ENCODE results near the gene PIK3R3.
A peak's percentile ranks its signal among the peaks of the same experiment; 100 is the strongest.
"Not testable (repeated sequence)": the region's sequence is repeated elsewhere in the genome, so short reads cannot be mapped to it uniquely, and the experiment has no call there.

Gene PIK3R3

DNA sequence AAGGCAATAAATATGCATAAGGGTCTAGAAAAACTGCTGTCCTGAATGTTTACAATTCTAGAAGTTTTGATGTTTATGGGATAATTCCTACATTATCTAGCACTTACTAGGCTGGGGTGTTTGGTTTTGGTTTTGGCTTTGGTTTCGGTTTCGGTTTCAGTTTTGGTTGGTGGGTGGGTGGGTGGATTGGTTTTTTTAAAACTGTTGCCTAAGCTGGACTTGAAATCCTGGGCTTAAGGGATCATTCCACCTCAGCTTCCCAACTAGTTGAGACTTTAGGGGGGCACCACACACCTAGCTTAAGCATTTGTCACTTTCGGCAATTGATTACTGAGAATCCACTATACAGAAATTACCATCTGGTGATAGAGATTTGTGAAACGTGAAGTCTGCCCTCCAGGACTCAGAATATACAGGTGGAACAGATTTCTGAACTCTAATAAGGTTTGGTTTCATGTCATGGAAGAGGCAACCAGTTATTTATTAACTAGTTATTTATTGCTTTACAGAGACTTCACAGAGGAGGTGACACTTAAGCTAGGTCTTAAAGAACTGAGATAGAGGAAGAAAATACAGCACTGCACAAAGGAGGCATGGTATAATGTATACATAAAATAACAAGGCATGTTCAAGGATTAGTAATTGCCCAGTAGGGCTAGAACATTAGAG lies 69.6 kb downstream of the PIK3R3 start:
- no peak for DNase-seq

DNA sequence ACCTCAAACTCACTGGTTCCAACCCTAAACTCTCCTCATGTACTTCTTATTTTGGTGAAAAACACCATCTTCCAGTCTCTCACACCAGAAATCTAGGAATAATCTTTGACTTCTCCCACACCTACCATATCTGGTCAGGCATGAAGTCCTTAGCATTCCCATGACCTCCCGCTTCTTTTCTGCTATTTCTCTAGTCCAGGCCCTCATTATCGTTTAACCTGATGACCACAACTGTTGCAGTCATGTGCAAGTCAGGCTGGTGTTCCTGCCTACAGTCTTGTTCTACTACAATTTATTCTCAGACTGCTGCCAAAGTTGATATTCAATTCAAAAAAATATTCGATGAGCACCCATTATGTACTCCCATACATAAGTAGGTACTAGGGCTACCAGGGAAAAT lies 71.3 kb downstream of the PIK3R3 start:
- DNase-seq, result no peak

DNA sequence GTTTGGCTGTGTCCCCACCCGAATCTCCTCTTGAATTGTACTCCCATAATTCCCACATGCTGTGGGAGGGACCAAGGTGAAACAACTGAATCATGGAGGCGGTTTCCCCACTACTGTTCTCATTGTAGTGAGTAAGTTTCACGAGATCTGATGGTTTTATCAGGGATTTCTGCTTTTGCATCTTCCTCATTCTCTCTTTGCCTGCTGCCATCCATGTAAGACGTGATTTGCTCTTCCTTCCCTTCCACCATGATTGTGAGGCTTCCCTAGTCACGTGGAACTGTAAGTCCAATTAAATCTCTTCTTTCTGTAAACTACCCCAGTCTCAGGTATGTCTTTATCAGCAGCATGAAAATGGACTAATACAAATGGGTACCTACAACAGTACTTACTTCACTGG lies 73.5 kb downstream of the PIK3R3 start:
- no peak for DNase-seq

DNA sequence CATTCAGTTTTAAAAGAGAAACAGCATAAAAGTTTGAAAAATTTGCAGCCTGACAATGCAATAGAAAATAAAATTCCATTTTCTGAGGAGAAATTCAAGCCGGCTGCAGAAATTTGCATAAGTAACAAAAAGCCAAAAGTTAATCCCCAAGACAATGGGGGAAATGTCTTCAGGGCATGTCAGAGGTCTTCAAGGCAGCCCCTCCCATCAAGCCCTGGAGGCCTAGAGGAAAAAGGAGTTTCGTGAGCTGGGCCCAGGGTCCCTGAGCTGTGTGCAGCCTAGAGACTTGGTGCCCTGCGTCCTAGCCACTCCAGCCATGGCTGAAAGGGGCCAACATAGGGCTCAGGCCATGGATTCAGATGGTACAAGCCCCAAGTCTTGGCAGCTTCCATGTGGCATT lies 74.6 kb downstream of the PIK3R3 start:
- DNase-seq, result no peak

DNA sequence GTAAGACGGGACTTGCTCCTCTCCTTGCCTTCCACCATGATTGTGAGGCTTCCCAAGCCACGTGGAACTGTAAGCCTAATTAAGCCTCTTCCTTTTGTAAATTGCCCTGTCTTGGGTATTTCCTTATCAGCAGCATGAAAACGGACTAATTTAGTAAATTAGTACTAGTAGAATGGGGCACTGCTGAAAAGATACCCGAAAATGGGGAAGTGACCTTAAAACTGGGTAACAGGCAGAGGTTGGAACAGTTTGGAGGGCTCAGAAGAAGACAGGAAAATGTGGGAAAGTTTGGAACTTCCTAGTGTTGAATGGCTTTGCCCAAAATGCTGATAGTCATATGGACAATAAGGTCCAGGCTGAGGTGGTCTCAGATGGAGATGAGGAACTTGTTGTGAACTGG lies 75.2 kb downstream of the PIK3R3 start:
- not testable (repeated sequence) for DNase-seq

DNA sequence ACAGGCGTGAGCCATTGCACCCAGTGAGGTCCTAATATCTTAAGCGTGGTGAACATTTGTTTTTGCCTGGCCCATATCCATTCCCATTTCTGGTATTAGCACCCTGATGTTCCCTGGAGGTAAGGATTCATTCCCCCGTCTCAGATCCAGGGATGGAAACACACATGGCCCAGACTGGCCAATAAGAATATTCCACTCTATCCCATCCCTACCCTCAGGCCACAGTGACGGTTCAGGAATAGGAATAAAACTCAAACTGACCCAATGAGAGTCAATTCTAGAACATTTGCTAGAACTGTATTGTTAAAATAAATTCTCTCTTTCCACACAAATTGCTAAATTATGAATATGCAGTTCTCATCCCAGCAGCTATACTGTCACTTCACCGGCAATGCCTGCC lies 76.1 kb downstream of the PIK3R3 start:
- DNase-seq, result no peak

DNA sequence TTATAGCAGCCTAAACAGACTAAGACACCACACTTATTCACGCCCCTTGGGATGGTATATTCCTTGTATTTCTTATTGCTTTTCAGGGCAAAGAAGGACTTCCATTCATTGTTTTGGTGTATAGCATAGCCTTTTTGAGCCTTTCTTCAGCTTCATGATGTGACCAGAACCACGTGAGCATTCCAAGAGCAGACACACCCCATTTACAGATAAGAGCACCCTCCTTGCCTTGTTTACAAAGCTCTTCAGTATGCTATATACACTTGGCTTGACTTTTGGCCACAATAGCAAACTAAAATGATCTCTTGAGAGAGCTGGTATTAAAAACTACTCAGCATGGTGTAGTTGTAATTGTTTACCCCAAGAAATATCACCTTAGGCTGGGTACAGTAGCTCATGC lies 78.7 kb downstream of the PIK3R3 start:
- no peak for DNase-seq

DNA sequence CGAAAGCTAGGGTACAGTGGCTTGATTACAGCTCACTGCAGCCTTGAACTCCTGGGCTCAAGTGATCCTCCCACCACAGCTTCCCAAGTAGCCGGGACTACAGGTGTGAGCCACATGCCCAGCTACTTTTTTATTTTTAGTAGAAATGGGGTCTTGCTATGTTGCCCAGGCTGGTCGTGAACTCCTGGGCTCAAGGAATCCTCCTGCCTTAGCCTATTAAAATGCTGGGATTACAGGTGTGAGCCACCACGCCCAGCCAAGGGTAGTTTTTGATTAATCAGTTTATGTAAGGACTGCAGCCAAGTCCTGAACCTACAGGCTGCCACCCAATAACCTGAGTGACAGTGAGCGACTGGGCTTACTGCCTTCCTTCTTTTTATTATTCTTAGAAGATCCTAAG lies 88.3 kb downstream of the PIK3R3 start:
- DNase-seq, result no peak

DNA sequence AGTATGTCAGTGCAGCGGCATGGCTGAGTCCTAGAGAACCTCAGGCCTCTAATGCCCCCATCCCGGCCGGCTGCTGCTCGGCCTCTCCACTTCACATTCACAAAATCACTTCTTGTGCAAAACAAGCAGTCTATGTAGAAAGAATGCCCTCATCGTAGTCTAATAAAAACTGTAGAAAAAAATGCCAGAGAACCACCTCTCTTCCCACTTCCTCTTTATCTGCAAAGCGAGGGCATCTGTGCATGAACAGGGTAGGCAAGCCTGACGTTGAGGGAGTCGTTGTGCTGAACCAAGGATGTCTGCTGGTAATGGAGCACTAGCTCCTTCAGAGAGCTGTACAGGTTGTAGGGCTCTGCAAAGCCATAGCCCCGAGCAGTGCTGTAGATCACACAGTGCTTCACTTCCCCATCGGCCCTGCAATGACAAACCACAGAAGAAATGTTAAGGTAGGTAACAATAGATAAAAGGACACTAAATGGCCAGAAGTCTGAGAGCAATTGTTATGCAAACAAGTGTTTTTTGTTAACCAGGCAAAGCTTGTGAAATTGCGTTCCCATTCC lies 88.9 kb downstream of the PIK3R3 start:
- no peak for DNase-seq

DNA sequence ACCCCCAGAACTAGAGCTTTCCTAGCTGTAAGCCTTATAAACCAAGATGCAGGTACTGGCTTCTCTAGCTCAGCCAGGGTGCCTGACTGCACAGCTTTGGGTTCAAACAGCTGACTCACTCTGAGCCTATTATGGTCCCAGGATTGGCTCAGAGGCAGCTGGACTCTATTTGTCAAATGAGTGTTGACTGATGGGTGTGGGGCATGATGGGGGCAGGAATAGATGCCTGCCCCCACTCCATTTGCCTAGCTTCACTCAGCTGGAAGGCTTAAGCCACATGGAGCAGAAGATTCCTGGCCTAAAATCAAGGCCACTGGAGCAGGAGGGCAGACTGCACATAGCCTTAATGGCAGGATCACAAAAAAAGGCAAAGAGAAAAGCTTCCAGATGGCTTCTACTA lies 90.5 kb downstream of the PIK3R3 start:
- DNase-seq, result peak; percentile 12 to 56

DNA sequence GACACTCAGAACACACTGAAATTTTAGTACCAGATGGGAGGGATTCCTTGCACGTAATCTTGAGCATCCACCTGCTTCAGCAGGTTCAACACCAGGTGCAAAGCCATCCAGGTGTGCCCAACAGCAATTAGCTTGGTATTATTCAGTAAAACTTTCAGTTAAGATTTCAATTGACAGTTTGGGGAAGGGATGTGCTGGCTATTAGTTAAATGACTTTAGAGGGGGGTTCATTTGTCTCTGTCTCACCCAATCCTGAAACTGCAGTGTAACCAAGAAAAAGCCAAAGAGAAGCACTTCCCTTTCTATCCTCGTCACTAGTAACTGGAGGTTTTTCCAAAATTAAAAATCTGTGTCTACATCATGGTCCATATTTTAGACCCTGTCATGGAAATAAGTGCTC lies 90.9 kb downstream of the PIK3R3 start:
- no peak for DNase-seq

DNA sequence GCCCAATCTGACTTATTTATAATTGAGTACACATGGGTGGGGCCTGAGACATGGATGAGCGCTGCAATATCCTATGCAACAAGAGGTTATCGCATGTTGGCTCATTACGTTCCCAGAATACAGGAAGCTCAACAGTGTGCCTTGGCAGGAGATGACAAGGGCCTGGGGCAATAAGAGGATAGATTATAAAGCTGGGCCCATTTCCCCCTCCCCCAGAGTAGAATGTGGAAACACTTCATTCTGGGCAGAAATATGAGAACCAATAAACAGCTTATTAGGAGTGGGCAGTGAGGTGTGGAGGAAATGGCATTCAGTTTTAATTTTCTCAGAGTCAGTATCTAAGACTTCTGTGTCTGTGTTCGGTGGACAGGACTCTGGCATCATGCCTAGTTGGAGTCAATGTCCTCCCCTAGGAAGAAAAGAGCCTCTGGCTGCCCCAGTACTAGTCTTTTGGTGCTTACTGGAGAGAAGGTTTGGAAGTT lies 92.8 kb downstream of the PIK3R3 start:
- peak in 1 of 2 experiments; percentile 13 for DNase-seq

DNA sequence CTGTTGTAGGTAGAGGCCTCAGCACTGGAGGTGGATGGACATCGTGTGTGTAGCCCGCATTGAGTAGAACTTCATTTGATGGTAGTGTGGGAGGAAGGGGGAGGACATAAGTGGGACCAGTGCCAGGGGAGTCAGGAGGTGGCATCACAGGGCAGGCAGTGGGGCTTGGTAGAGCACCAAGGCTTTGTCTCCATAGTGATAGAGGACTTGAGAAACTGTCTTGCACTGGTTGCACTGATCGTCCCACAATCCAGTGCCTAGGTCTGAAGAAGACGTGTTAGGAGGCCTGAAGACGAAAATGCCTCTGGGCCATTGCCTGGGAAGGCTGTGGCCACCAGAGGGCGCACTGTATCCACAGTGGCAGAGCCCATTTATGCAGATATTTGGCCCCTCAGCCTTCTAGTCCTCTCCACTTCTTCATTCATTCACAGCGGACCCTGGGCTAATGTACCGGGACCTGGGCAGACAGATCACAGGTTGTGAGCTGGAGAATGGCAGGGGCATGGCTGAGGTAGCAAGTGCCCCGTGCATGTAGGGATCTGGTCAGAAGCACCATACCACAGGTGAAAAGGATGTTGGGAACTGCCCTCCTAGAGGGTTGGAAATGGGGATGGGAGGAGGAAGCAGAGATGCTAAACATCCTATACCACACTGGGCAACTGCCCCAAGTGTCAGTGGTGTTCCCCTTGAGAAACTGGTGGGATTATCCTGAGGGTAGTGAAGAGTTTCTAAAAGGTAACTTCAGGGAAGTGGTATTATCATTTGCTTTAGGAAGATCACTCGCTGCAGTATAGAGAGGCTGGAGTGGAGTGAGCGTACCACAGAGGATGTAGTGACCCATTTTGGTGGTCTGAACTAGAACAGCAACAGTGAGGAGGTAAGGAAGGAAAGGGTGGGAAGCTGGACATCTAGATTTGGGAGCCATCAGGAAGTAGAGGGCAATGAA lies 95.3 kb downstream of the PIK3R3 start:
- DNase-seq, result peak; percentile 39 to 75

DNA sequence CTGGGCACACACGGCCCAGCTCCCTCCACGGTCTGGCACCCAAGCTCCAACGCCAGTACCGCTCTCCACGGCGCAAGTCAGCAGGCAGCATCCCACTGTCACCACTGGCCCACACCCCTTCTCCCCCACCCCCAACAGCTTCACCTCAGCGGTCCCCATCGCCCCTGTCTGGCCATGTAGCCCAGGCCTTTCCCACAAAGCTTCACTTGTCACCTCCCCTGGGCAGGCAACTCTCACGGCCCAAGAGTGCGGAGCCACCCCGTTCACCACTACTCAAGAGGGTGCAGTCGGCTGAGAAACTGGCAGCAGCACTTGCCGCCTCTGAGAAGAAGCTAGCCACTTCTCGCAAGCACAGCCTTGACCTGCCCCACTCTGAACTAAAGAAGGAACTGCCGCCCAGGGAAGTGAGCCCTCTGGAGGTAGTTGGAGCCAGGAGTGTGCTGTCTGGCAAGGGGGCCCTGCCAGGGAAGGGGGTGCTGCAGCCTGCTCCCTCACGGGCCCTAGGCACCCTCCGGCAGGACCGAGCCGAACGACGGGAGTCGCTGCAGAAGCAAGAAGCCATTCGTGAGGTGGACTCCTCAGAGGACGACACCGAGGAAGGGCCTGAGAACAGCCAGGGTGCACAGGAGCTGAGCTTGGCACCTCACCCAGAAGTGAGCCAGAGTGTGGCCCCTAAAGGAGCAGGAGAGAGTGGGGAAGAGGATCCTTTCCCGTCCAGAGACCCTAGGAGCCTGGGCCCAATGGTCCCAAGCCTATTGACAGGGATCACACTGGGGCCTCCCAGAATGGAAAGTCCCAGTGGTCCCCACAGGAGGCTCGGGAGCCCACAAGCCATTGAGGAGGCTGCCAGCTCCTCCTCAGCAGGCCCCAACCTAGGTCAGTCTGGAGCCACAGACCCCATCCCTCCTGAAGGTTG lies 97.6 kb downstream of the PIK3R3 start:
- no peak for DNase-seq

DNA sequence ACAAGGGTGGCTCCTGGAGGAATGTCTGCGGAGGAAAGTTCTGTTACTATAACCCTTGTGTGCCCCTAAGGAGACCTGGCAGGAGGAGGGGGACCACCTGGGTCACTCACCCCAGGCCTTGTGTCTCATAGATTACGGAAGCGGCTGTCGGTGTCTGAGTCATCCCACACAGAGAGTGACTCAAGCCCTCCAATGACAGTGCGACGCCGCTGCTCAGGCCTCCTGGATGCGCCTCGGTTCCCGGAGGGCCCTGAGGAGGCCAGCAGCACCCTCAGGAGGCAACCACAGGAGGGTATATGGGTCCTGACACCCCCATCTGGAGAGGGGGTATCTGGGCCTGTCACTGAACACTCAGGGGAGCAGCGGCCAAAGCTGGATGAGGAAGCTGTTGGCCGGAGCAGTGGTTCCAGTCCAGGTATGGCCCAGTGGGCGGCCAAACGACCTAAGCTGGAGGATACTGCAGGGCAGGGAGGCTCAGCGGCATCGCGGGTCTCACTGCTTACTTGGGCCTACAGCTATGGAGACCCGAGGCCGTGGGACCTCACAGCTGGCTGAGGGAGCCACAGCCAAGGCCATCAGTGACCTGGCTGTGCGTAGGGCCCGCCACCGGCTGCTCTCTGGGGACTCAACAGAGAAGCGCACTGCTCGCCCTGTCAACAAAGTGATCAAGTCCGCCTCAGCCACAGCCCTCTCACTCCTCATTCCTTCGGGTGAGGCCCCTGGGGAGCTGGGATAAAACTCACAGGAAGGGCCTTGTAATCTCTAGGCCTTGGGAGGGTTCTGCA lies 101.4 kb downstream of the PIK3R3 start:
- no peak for DNase-seq

DNA sequence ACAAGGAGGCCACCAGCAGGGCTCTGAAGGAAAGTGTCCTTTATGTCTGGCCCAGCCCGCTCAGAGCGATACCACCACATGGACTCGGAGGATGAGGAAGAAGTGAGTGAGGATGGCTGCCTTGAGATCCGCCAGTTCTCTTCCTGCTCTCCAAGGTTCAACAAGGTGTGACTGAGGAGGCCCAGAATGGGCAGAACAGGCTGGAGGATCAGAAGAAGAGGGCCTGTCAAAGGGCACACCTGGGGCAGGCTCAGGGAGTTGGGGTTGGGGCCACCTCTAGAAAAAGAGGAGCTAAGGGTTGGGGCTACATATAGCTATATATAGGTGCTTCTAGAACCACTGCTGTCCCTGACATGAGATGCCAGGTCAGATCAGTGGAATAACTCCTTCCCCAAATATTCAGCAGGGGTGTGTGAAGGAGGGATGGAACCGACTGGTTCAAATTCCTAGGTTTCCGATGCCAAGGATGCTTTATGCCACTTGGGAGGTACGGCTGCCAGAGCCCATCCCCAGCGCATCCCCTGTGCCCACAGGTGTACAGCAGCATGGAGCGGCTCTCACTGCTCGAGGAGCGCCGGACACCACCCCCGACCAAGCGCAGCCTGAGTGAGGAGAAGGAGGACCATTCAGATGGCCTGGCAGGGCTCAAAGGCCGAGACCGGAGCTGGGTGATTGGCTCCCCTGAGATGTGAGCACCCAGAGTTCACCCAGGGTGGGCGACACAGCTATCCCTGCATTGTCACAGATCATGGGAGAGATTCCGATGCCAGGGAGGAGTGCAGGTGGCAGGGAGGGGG lies 102.2 kb downstream of the PIK3R3 start:
- no peak for DNase-seq

DNA sequence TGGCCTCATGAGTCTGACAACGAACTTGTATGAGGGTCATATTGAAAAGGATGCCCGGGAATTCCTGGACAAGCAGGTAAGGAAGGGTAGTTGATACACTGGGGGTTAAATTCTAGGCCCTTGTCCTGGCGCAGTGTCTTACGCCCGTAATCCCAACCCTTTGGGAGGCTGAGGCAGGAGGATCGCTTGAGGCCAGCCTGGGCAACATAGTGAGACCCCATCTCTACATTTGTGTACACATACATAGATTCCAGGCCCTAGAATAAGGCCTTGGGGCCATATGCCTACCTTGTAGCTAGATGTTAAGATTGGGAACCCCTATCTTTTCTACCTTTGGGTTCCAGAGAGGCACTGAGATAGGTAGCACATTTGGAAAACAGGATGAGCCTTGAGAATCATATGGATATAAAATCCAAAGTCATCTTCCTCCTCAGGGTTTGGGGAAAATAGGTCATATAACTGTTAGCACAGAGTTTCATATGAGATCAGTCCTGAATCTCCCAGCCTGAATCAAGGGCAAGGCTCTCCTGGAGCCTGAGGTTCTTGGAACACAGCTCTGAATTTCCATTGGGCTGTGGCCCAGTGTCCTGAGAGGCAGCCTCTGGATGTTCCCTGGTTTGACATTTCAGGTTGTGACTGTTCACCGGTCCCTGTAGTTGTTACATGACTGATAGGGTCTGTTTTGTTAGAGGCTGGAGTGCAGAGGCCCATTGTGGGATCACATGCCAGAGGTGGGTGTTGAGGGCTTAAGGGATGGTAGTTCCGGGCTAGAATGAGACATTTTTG lies 104.4 kb downstream of the PIK3R3 start:
- DNase-seq, result no peak

DNA sequence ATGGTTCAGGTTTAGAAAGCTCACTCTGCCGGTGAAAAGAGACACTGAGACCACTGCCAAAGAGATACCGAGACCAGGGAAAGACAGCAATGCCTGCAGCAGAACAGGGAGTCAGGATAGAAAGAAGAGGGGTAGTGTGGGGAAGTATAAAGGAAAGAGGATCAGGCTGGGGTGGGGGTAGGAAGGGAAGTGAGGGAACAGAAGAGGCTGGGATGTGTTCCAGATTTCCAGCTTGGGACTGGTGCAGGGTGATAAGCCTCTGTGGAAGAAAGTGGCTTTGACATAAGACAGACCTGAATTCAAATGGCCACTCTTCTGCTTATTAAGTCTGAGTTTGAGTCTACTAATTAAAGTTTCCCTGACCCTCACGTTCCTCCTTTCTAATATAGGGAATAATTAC lies 105.9 kb downstream of the PIK3R3 start:
- DNase-seq, result no peak

DNA sequence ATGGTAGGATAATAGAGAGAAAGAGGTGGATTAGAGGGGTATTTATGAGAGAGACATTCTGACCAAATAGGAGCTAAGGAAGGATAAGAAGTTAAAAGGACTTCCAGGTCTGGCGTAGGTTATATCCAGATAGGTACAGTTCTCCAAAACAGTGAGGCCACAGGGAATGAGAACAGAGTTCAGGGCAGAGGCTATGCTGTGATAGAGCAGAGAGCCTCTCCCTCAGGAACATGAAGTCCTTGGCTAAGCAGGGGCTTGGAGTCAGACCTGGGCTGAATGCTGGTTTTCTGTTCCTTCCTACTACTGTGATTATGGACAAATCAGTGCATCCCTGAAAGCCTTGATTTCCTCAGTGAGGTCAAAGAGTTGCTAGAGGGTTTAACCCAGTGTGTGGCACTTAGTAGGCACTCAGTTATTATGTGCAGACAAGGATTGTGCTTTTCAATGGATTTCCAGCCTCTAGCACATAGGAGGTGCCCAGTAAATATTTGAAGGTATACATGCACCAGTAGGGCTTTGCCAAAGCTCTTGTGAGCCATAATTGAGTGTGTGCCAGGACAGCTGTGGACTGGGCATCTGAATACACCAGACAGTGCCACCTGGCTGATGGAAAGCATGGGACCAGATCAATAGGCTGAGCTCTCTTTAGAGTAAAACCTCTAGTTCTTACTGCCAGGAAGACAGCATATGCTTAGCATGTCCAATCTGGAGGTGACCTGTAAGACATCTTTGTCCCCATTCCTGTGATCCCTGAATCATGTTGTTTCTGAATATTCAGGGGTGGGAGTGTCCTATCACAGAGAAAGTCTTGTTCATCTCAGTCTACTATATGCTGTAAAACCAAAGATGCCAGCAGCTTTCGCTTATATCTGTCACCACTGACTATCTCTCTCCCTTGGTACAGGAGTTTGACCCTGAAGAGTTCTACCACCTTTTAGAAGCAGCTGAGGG lies 111.1 kb downstream of the PIK3R3 start:
- no peak for DNase-seq

All from SHP77 (cell line).